Midbrain (tissue), 1 donor: Measurements from ENCODE around the gene ALOX12.
"Not testable (repeated sequence)": the region's sequence is repeated elsewhere in the genome, so short reads cannot be mapped to it uniquely, and the experiment has no call there.

Source experiments
- DNase-seq: peaks from one replicate; lab custom pipeline; 2025; lab: John Stamatoyannopoulos, UW

ALOX12 gene, protein sequence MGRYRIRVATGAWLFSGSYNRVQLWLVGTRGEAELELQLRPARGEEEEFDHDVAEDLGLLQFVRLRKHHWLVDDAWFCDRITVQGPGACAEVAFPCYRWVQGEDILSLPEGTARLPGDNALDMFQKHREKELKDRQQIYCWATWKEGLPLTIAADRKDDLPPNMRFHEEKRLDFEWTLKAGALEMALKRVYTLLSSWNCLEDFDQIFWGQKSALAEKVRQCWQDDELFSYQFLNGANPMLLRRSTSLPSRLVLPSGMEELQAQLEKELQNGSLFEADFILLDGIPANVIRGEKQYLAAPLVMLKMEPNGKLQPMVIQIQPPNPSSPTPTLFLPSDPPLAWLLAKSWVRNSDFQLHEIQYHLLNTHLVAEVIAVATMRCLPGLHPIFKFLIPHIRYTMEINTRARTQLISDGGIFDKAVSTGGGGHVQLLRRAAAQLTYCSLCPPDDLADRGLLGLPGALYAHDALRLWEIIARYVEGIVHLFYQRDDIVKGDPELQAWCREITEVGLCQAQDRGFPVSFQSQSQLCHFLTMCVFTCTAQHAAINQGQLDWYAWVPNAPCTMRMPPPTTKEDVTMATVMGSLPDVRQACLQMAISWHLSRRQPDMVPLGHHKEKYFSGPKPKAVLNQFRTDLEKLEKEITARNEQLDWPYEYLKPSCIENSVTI

DNA sequence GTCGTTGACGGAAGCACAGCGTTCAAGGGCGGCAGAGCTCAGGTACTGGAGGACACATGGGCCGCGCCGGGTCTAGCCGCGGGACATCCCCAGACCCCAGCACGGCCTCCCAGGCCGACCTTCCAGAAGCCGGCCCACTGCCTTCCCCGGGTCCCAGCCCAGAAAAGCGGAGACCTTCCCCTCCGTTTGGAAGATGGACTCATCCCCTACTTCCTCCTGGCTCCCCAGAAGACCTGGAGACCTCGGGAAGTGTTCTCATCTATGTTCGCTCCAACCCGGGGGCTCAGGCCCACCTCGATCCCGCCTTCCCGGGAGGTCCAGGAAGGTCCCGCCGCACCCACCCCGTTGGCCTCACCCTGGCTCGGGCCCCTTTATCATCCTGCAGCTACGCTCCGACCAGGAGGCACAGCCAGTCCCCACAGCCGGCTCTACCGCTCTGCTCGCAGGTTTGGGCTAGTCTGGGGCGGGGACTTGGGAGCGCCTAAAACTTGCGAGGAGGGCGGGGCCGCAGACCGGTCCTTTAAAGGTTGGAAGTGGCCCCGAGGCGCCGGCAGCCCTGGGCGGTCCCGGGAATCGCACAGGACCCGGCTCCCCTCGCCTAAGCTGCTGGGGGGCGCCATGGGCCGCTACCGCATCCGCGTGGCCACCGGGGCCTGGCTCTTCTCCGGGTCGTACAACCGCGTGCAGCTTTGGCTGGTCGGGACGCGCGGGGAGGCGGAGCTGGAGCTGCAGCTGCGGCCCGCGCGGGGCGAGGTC, at the start of gene ALOX12:
ALOX12 (plus strand) TSS at position 550 of the 756 bp plus-strand sequence; CDS start at position 619, 69 bp downstream.
- DNase-seq: no peak

DNA sequence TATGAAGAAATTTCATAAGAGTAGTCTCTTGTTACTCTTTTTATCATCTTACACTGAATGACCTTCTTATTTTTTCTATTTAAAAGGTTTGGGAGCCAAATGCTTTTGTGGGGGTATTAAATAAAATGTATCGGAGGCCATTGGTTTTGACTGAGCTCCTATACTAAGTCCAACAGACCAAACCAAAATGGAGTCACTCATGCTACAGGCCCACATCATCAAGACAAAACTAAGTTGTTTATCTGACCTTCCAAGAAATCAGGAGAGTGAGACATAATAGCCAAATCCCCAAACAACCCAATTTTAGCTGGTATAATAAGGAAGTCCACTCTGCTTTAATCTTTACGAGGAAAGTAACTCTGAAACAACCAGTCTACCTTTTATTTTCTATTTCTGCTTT, 48.1 kb upstream of the ALOX12 start:
- DNase-seq: no peak

DNA sequence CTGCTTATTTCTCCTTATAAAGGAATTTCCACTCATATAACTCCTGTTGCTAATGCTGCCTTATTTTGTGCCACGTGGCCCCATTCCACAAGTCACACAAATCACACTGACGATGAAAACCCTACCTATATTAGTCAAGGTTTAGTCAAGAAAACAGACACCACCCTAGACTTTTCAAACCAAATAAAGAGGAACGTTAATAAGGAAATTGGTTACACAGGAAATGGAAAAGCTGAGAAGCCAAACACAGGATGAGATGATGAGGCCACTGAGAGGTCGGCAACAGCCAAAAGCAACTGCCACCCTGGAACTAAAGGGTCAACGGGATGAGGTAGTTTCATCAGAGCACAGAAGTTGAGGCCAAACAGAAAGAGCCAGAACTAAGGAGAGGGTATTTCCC, 47.3 kb upstream of the ALOX12 start:
- DNase-seq: no peak

DNA sequence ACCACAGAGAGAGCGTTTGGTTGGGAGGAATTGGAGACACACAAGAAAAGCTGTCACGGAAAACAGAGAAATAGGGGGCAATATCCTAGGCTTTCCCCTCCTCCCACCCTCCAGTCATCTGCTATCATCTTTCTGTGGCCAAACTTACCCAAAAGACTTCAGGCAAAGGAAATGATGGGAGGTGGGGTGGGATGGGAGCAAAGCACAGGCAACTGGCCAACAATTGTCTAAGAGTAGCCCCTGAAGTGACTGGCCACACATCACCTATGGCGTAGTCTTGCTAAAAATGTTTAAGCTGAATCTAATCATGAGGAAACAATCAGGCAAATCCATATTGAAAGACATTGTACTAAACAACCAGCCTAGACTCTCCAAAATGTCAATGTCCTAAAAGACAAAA, 46.9 kb upstream of the ALOX12 start:
- no peak for DNase-seq

DNA sequence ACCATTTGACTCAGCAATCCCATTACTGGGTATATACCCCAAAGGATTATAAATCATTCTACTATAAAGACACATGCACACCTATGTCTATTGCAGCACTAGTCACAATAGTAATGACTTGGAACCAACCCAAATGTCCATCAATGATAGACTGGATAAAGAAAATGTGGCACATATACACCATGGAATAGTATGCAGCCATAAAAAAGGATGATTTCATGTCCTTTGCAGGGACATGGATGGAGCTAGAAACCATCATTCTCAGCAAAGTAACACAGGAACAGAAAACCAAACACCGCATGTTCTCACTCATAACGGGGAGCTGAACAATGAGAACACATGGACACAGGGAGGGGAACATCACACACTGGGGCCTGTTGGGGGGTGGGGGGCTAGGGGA, 44.9 kb upstream of the ALOX12 start:
- DNase-seq: not testable (repeated sequence)

DNA sequence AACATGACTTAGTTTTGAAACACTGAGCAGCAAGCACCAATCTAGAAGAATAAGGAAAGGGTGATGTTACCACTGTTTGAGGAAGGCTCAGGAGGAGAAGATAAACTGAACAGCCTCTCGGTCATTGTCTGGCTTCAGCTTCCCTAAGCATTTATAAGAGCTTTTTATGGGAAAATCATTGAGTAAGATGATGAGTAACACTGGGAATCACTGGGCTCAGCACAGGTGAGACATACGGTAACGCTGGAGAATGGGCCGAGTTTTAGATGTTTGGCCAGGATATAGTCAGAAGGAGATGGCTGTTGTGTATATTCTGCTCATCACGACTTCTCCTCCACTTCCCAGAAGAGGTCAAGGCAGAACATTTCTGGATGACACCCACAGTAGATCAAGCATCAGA, 42.2 kb upstream of the ALOX12 start:
- DNase-seq: no peak

DNA sequence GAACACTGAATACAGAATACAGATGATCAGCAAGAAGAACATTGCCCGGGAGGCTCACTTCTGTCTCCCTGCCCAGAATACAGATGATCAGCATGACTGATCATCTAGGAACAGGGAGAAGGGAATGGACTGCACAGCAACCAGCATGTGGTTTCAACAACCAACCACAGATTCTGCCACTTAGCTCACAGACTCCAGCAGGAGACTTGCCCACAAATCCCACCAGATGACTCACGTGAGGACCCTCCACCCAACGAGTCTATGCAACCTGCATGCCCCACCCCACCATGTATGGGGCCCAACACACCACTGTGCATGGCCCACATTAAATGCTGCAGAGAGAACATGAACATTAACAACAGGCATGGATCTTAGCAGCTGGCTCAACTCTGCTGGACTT, 36.1 kb upstream of the ALOX12 start:
- no peak for DNase-seq

DNA sequence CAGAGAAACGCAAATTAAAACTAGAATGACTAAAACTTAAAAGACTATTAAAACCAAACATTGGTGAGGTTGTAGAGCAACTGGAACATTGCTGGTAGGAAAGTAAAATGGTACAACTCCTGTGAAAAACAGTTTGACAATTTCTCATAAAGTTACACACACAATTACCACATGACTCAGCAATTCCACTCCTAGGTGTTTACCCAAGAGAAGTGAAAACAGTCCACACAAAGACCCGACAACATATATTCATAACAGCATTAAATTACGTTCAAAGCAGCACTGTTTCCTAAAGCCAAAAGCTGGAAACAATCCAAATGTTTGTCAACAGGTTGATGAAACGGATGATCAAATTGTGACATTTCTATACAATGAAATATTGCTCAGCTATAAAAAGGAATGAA, 26.5 kb upstream of the ALOX12 start:
- no peak for DNase-seq

DNA sequence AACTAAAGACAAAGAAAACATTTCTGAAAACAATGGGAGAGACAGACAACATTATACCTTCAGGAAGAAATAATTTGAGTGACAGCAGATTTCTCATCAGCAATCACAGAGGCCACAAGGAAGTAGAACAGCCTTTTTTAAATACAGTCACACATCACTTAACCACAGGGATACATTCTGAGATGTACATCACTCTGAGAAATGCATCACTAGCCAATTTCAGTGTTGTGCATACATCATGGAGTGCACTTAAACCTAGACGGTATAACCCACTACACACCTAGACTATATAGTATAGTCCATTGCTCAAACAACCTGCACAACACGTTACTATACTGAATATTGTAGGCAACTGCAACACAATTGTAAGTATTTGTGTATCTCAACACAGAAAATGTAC, 24.9 kb upstream of the ALOX12 start:
- DNase-seq: no peak

DNA sequence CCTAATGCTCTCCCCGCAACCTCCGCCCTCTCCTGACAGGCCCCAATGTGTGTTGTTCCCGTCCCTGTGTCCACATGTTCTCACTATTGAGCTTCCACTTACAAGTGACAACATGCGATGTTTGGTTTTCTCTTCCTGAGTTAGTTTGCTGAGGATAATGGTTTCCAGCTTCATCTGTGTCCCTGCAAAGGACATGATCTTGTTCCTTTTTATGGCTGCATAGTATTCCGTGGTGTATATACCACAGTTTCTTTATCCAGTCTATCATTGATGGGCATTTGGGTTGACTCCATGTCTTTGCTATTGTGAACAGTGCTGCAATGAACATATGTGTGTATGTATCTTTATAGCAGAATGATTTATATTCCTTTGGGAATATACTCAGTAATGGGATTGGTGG, 16.4 kb upstream of the ALOX12 start:
- not testable (repeated sequence) for DNase-seq

DNA sequence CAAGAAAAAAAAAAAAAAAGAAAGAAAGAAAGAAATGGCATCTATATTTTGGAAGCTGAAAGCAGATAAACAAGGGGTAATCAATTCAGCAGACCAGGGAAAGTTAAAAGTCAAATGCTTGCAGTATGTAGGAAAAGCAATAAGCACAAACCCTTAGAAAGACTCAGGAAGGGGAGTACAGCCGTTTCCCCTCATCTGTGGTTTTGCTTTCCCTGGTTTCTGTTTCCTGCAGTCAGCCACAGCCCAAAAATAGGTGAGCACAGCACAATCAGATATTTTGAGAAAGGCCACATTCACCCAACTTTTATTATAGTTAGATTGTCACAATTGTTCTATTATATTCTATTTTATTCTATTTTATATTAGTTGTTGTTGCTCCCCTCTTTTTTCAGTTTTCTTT, 14.4 kb upstream of the ALOX12 start:
- no peak for DNase-seq

DNA sequence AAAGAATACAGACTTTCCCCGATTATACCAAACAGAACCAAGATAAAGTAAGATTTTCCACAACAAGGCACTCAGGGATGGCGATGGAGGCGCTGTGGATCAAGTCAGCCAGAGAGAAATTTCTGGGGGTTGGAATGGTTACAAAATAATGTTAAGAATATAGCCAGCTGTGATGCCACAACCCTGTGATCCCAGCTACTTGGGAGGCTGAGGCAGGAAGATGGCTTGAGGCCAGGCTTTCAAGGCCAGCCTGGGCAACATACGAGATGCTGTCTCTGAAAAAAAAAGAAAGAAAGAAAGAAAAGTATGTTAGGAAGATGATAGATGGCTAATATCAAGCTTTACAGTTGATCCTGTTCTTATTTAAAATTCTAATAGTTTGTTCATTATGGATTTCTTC, 10.6 kb upstream of the ALOX12 start:
- DNase-seq: no peak

DNA sequence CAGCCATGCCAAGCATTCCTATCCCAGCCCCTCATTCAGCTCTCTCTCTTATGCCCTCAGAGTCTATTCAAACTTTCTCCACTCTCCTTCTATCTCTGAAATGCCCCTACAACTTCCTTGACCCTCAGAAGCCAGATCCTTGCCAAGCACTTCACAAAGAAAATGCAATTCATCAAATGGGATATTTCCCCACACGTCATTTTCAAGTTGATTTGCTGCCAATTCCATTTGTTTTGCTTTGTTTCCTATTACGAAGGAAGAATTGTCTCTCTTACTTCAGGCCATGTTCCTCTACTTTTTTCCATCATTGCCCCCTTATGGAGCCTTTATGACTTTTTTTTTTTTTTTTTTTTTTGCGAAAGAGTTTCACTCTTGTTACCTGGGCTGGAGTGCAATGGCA, 9.2 kb upstream of the ALOX12 start:
- DNase-seq: no peak

DNA sequence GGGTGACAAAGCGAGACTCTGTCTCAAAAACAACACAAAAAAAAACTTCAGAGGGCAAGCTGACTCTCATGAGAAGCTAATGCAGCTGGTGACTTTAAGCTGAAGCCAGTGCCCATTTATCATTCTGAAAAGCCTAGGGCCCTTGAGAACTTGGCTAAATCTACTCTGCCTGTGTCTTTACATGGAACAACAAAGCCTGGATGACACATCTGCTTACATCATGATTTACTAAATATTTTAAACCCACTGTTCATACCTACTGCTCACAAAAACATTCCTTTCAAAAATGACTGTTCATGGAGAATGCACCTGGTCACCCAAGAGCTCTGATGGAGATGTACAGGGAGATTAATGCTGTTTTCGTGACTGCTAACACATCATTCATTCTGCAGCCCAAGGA, 6.1 kb upstream of the ALOX12 start:
- no peak for DNase-seq

DNA sequence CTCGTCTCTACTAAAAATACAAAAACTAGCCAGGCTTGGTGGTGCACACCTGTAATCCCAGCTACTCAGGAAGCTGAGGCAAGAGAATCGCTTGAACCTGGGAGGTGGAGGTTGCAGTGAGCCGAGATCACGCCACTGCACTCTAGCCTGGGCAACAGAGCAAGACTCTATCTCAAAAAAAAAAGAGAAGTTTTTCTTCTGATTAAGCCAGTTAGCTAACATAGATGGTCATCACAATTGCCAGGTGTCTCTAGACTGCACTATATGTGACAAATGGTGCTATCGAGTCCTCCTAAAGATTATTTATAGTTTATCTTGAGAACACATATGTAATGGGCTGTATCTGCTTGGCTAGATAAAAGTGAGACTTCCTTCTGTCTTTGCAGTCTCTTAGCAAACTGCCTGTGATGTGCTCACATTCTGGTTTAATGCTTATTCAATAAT, 2.2 kb upstream of the ALOX12 start:
- not testable (repeated sequence) for DNase-seq

DNA sequence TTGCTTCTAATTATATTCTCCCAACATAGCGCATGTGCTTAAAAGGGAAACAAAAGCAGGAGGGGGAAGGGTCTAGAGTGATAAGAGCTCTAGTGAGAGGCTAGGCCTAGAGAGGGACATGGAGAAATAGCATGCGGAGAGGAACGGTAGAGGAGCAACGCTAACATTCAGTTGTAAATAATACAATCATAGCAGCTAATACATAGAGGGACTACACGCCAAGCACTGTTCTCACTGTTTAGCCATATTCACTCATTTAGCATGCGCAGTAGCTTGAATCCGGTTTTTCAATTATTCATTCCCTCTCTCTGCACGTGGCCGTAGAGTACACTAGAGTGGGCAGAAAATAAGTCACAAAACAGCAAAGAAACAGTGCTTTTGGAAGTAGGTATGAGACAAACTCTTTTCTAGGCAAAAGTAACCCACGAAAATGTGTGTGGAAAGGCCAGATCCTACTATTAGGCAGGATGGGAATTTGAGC, 1.7 kb upstream of the ALOX12 start:
- DNase-seq: no peak

DNA sequence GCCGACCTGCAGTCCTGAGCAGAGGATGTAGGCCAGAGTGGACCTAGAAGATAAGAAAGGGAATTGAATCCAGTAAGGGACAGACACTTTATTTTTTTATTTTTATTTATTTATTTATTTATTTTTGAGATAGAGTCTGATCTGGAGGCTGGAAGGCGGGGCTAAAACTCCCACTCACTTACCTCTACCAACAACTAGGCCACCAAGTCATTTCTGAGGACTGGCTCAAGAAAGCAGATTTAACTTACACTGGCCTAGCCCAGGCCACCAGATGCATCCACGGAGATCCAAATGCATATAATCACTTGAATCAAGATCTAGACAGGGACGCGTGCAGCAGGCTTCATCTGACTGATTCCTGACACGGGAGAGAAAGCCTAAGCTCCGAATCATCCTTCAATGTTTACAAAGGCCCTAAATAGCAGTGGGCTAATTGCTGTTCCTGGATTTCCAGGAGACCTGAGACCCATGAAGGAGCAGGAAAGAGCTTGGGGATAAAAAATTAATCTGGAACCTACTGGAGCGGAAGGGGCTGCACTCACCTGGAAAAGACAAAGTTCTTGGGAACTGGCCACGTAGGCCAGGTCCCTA, 1.1 kb upstream of the ALOX12 start:
- DNase-seq: no peak

DNA sequence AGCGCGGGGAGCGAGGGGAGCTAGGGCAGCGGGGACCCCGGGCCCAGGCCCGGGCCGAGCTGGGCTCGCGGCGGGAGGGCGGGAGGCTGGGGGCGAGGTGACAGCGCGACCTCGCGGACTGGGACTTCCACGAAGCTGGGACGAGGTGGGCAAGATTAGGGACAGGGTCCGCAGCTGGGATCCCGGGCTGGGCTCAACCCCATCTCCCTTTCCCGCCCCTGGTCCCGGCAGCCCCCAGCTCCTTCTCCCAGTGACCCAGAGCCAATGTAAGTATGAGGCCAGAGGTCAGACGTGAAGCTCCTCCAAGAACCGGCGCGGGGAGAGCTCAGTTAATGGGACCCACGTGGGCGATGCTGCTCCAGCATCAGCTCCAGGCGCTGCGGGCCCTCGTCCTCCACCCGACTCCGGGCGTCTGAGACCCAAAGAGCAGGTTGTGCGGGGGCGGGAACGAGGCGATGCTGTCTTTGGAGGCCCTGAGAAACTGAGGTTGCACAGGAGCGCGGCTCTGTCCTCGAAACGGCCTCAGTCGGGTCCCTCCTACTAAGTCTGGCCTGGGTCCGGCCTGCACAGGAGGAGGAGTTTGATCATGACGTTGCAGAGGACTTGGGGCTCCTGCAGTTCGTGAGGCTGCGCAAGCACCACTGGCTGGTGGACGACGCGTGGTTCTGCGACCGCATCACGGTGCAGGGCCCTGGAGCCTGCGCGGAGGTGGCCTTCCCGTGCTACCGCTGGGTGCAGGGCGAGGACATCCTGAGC, 585 bp downstream of the ALOX12 start:
- no peak for DNase-seq

DNA sequence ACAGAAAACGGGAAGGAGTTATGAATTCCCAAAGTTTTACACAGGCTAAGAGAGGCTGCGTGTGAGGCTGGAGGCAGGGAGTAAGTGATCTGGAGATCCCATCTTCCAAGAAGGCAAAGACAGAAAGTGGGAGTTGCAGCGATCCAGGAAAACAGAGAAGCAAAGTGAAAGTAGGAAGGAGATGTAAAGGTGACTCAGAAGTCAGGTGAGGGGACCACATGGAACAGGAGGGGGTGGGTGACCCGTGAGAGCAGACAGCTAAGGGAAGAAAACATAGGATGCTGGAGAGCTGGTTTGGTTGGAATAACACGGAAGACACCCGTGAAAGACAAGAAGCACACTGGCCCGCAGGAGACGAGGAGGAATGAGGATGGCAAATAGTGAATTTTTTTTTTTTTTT, 1.3 kb downstream of the ALOX12 start:
- DNase-seq: no peak

DNA sequence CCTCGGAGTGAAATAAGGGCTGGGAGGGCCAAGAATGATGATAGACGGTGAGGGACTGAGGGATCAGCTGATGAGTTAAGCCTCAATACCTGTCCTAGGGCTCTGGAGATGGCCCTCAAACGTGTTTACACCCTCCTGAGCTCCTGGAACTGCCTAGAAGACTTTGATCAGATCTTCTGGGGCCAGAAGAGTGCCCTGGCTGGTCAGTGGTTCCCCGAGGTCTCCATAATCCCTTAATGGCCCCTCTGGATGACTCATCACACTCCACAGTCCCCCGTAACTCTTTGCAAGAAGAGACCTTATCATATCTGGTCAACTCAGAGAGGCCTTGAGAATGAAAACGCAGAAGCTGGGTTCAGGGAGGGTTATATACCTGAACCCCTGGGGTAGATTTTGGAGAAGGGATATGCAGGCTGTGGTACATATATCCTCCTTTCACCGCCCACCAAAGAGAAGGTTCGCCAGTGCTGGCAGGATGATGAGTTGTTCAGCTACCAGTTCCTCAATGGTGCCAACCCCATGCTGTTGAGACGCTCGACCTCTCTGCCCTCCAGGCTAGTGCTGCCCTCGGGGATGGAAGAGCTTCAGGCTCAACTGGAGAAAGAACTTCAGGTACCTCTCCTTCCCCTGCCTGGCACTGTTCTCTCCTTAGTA, 3.1 kb downstream of the ALOX12 start:
- no peak for DNase-seq
